Urinary bladder (tissue), 4 donors: ENCODE results near the gene OR5P2. TPM values are rescaled to one million over a fixed set of nuclear protein-coding genes. Genes with fewer than 3 reads are reported as not detected.

Source experiments
- DNase-seq: peaks from one replicate; pipeline ENCODE4 v3.0.0-alpha.2; 2015; ENCODE audit errors: extremely low spot score
- H3K27ac ChIP-seq: one replicate; pipeline ENCODE4 v1.5.1; 2013; ENCODE audit warnings: low read depth, mild to moderate bottlenecking, moderate library complexity
- H3K36me3 ChIP-seq: one replicate; pipeline ENCODE4 v1.6.1; 2013; ENCODE audit warnings: mild to moderate bottlenecking, moderate library complexity; ENCODE audit not compliant: insufficient read depth
- H3K4me1 ChIP-seq: one replicate; pipeline ENCODE4 v1.6.1; 2013; ENCODE audit warnings: mild to moderate bottlenecking, moderate library complexity; ENCODE audit not compliant: insufficient read depth
- H3K4me3 ChIP-seq: one replicate; pipeline ENCODE4 v1.5.1; 2013; ENCODE audit warnings: low read depth, low read length
- WGBS: extraction: QIAGEN DNeasy Blood & Tissue Kit; methylation state at CpG from one replicate; pipeline ENCODE4 v1.1.7; 2013; 5-methylcytosine and 5-hydroxymethylcytosine counted together
- polyA plus RNA-seq: library from polyadenylated mRNA; stranded (reverse); fragments of 200-250 nt; gene quantifications from one replicate; pipeline ENCODE4 v1.2.3, GENCODE V29; 2013
- total RNA-seq: library from RNA; depleted of rRNA; stranded (reverse); fragments of >200 nt; gene quantifications from one replicate; pipeline ENCODE4 v1.2.3, GENCODE V29; 2014
- donor health status: healthy with polysubstance abuse.
- donor health status: healthy.

OR5P2 gene
- total and polyA plus RNA-seq, 2 donors: 7.9 TPM; not detected in 1

DNA sequence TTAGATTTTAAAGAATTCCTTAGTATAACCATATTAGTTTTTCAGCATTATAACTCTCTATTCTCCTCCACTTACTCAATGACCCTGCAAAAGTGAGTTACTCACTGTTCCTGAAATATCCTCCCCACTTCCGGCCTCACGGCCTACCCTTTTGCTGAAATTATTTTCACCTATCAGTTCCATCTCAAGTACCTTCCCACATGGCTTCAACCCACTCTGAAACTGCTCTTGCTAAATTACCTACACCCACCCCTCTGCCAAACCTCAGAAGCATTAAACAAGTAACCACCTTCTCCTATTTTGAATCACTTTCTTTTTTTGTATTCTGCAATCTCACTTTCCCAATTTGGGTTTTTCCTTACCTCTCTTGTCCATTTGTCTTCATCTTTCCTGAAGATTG lies 37.7 kb downstream of the OR5P2 start:
- Histone ChIP-seq H3K36me3 (no peaks in the 10 kb centered on the region), H3K27ac (no peak overlapping the region), H3K4me3 (no peak overlapping the region), H3K4me1 (no peaks in the 10 kb centered on the region)
- no peak for DNase-seq
- WGBS: 72% methylated on average over 2 of the region's 2 CpGs

DNA sequence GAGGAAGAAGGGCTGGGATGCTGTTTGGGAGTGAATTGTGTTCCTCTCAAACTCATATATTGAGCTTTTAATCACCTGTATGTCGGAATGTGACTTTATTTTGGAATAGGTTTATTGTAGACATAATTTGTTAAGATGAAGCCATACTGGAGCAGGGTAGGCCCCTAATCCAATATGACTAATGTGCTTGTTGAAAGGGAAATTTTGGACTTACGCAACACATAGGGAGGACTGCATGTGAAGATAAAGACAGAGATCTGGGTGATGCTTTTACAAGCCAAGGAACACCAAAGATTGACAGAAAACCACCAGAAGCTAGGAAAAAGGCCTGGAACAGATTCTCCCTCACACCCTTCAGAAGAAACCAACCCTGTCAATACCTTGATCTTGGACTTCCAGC lies 47.3 kb downstream of the OR5P2 start:
- H3K4me1 ChIP-seq: no peaks in the 10 kb centered on the region
- no peak overlapping the region for H3K4me3 ChIP-seq
- no peaks in the 10 kb centered on the region for H3K36me3 ChIP-seq
- H3K27ac ChIP-seq: no peak overlapping the region
- no peak for DNase-seq
- 89% methylated on average over 2 of the region's 2 CpGs for WGBS

Other genes with a start within 250 kb of the OR5P2 start
- 13.9 TPM for gene CYB5R2, start 123.4 kb downstream of the OR5P2 start, total RNA-seq
- 17.7 TPM for gene CYB5R2, start 123.4 kb downstream of the OR5P2 start, polyA plus RNA-seq
- 3.3 TPM for gene OVCH2, start 90.5 kb downstream of the OR5P2 start, total RNA-seq
- 0.13 TPM for gene OVCH2, start 90.5 kb downstream of the OR5P2 start, polyA plus RNA-seq
- gene OR5P3, start 33.9 kb upstream of the OR5P2 start, total RNA-seq: 5.6 TPM
- gene OR5P3, start 33.9 kb upstream of the OR5P2 start, polyA plus RNA-seq: not detected
- not detected for gene OR10A6, start 134.3 kb upstream of the OR5P2 start, total RNA-seq
- gene OR10A6, start 134.3 kb upstream of the OR5P2 start, polyA plus RNA-seq: not detected
- gene OR10A3, start 144.8 kb upstream of the OR5P2 start, total RNA-seq: not detected
- not detected for gene OR10A3, start 144.8 kb upstream of the OR5P2 start, polyA plus RNA-seq
- gene NLRP10, start 168.5 kb upstream of the OR5P2 start, total RNA-seq: not detected
- gene NLRP10, start 168.5 kb upstream of the OR5P2 start, polyA plus RNA-seq: not detected
- gene EIF3F, start 190.4 kb upstream of the OR5P2 start, total RNA-seq: 159 TPM
- 697 TPM for gene EIF3F, start 190.4 kb upstream of the OR5P2 start, polyA plus RNA-seq